Neural cell (in vitro differentiated cells): ENCODE results near the gene CARMIL1. TPM values are rescaled to one million over a fixed set of nuclear protein-coding genes. Genes with fewer than 3 reads are reported as not detected.

ENCODE experiments used
- H2AFZ ChIP-seq: fragments of 200-600, 300-800 bp; sonication (generic), shearing (Covaris generic); 2 replicates; pipeline ENCODE4 v1.6.0; 2014; ENCODE audit warnings: low read depth, mild to moderate bottlenecking, antibody characterized with exemption, low read length, moderate library complexity
- H3F3A ChIP-seq: fragments of 200-600 bp; shearing (Covaris generic); 2 replicates; pipeline ENCODE4 v1.6.1; 2016; ENCODE audit warnings: mild to moderate bottlenecking, moderate library complexity, mixed read lengths, antibody characterized with exemption, low read length; ENCODE audit not compliant: insufficient read depth, poor library complexity, severe bottlenecking
- H3K27ac ChIP-seq: fragments of 200-600, 300-800 bp; sonication (generic), shearing (Covaris generic); 2 replicates; pipeline ENCODE4 v1.5.1; 2014; ENCODE audit warnings: mild to moderate bottlenecking, low read length, moderate library complexity
- H3K27me3 ChIP-seq: fragments of 300-800, 200-600 bp; sonication (generic), shearing (Covaris generic); 2 replicates; pipeline ENCODE4 v1.6.0; 2014; ENCODE audit warnings: mild to moderate bottlenecking, low read depth, low read length, moderate library complexity; ENCODE audit not compliant: insufficient read depth
- H3K36me3 ChIP-seq: fragments of 300-800, 200-600 bp; sonication (generic), shearing (Covaris generic); 2 replicates; pipeline ENCODE4 v1.5.1; 2014; ENCODE audit warnings: mild to moderate bottlenecking, antibody characterized with exemption, low read length, moderate library complexity; ENCODE audit not compliant: insufficient read depth
- H3K4me2 ChIP-seq: fragments of 300-800, 200-600 bp; sonication (generic), shearing (Covaris generic); 2 replicates; pipeline ENCODE4 v1.6.0; 2014; ENCODE audit warnings: mild to moderate bottlenecking, low read length
- H3K4me3 ChIP-seq: fragments of 300-800, 200-600 bp; sonication (generic), shearing (Covaris generic); 2 replicates; pipeline ENCODE4 v1.5.1; 2014; ENCODE audit warnings: mild to moderate bottlenecking, low read length, moderate library complexity
- H3K79me2 ChIP-seq: fragments of 200-600 bp; shearing (Covaris generic); replicated peaks from 2 replicates; pipeline ENCODE4 v1.6.0; 2014; ENCODE audit warnings: mild to moderate bottlenecking, low read length, moderate library complexity; ENCODE audit not compliant: insufficient read depth
- H3K9ac ChIP-seq: fragments of 300-800, 200-600 bp; sonication (generic), shearing (Covaris generic); 2 replicates; pipeline ENCODE4 v1.6.1; 2016; ENCODE audit warnings: mild to moderate bottlenecking, low read length, mixed read lengths
- H3K9me2 ChIP-seq: fragments of 200-600 bp; shearing (Covaris generic); 2 replicates; pipeline ENCODE4 v1.6.1; 2016; ENCODE audit warnings: mild to moderate bottlenecking, low read length, mixed read lengths; ENCODE audit not compliant: insufficient read depth
- H3K9me3 ChIP-seq: fragments of 200-600, 300-800 bp; sonication (generic), shearing (Covaris generic); 2 replicates; pipeline ENCODE4 v1.6.1; 2016; ENCODE audit warnings: mild to moderate bottlenecking, mixed run types, low read length, moderate library complexity, mixed read lengths
- H4K20me1 ChIP-seq: fragments of 200-600 bp; shearing (Covaris generic); 2 replicates; pipeline ENCODE4 v1.6.1; 2016; ENCODE audit warnings: mild to moderate bottlenecking, mixed run types; ENCODE audit not compliant: insufficient read depth
- EP300 ChIP-seq: fragments of 450-650 bp; conservative IDR thresholded peaks from 2 replicates; pipeline ENCODE4 v1.6.1; 2014; ENCODE audit warnings: antibody characterized with exemption, mild to moderate bottlenecking, moderate library complexity; ENCODE audit not compliant: poor library complexity, severe bottlenecking
- EZH2 ChIP-seq: fragments of 200-600, 300-800 bp; shearing (Covaris generic), sonication (generic); IDR thresholded peaks from 2 replicates; pipeline ENCODE4 v1.6.1; 2014; ENCODE audit warnings: antibody characterized with exemption, low read length, borderline replicate concordance, mild to moderate bottlenecking; ENCODE audit not compliant: insufficient read depth, poor library complexity, severe bottlenecking
- MXI1 ChIP-seq: fragments of 450-650 bp; conservative IDR thresholded peaks from 2 replicates; pipeline ENCODE4 v1.6.1; 2014; ENCODE audit warnings: antibody characterized with exemption, mild to moderate bottlenecking; ENCODE audit not compliant: poor library complexity, severe bottlenecking
- POLR2AphosphoS5 ChIP-seq: IDR thresholded peaks from 2 replicates; pipeline ENCODE4 v1.6.1; 2012
- RAD21 ChIP-seq: fragments of 450-650 bp; conservative IDR thresholded peaks from 2 replicates; pipeline ENCODE4 v1.6.1; 2014; ENCODE audit warnings: antibody characterized with exemption, mild to moderate bottlenecking, moderate library complexity
- SMC3 ChIP-seq: fragments of 450-650 bp; conservative IDR thresholded peaks from 2 replicates; pipeline ENCODE4 v1.6.1; 2014; ENCODE audit warnings: antibody characterized with exemption, mild to moderate bottlenecking, moderate library complexity; ENCODE audit not compliant: poor library complexity
- TAF1 ChIP-seq: IDR thresholded peaks from 2 replicates; pipeline ENCODE4 v1.6.1; 2012; ENCODE audit warnings: low read depth
- polyA plus RNA-seq: library from polyadenylated mRNA; depleted of rRNA; stranded (reverse); fragments of >200 nt; gene quantifications from 2 replicates; pipeline ENCODE4 v1.2.3, GENCODE V29; 2014
- TF ChIP-seq, protein P1 (sequence below): IDR thresholded peaks from 2 replicates; pipeline ENCODE4 v1.6.1; 2012; ENCODE audit warnings: borderline replicate concordance
- TF ChIP-seq, protein P2 (sequence below): fragments of 450-650 bp; IDR thresholded peaks from 2 replicates; pipeline ENCODE4 v1.5.1; 2014; ENCODE audit warnings: antibody characterized with exemption, mild to moderate bottlenecking, moderate library complexity; ENCODE audit not compliant: poor library complexity, severe bottlenecking

Gene CARMIL1
- polyA plus RNA-seq, 1 donor from 2014 or later, result 5.3 TPM

DNA sequence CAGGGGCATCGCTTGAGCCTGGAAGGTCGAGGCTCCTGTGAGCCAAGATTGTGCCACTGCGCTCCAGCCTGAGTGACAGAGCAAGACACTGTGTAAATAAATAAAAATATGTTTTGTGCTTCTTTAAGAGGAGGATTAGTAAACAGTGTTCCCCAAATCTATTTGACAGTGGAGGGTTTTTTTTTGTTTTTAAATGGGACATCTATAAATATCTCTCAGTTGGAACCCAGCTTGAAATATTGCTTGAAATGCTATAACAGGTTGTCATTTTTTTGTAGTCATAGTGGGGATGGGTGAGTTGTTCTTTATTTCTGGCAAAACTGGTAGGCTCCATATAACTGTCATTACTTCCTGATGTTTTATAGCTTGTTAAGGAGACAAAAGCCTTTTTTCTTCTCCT, 54.3 kb downstream of the CARMIL1 start (continued):
- TF ChIP-seq RAD21, result no peak

DNA sequence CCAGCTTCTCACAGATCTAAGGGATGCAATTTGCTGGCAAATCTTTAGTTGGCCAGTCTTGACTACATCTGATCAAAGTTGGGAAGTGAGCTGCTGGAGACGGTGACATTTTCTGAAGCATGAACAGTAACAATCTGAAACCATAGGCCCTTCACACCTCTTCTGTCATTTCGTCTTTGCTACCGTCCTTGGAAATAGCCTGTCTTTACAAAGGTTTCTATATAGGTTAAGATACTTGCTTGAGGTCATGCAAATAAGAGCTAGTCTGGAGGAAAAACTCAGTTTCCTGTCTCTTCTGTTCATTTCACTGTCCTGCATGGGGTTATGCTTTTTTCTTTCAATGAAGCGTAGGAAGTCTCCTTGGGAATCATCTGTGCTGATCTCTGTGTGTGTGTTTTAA, 55.6 kb downstream of the CARMIL1 start:
- H3K27ac ChIP-seq, result no peak overlapping the region
- no peaks in the 10 kb centered on the region for H3K27me3 ChIP-seq
- no peaks in the 10 kb centered on the region for H3F3A ChIP-seq
- H3K4me2 ChIP-seq, result no peak overlapping the region
- H2AFZ ChIP-seq, result no peak overlapping the region
- H3K4me3 ChIP-seq, result no peak overlapping the region
- peaks cover 2% of the 10 kb centered on the region for H3K79me2 ChIP-seq
- H3K9me2 ChIP-seq, result no peaks in the 10 kb centered on the region
- H3K9ac ChIP-seq, result no peak overlapping the region
- no peaks in the 10 kb centered on the region for H4K20me1 ChIP-seq
- TF ChIP-seq POLR2AphosphoS5 (no peak), TAF1 (no peak), MXI1 (no peak), SMC3 (no peak), EZH2 (no peak), RAD21 (no peak), EP300 (no peak)
- TF ChIP-seq, protein P1, sequence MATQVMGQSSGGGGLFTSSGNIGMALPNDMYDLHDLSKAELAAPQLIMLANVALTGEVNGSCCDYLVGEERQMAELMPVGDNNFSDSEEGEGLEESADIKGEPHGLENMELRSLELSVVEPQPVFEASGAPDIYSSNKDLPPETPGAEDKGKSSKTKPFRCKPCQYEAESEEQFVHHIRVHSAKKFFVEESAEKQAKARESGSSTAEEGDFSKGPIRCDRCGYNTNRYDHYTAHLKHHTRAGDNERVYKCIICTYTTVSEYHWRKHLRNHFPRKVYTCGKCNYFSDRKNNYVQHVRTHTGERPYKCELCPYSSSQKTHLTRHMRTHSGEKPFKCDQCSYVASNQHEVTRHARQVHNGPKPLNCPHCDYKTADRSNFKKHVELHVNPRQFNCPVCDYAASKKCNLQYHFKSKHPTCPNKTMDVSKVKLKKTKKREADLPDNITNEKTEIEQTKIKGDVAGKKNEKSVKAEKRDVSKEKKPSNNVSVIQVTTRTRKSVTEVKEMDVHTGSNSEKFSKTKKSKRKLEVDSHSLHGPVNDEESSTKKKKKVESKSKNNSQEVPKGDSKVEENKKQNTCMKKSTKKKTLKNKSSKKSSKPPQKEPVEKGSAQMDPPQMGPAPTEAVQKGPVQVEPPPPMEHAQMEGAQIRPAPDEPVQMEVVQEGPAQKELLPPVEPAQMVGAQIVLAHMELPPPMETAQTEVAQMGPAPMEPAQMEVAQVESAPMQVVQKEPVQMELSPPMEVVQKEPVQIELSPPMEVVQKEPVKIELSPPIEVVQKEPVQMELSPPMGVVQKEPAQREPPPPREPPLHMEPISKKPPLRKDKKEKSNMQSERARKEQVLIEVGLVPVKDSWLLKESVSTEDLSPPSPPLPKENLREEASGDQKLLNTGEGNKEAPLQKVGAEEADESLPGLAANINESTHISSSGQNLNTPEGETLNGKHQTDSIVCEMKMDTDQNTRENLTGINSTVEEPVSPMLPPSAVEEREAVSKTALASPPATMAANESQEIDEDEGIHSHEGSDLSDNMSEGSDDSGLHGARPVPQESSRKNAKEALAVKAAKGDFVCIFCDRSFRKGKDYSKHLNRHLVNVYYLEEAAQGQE, result no peak
- TF ChIP-seq, protein P2, sequence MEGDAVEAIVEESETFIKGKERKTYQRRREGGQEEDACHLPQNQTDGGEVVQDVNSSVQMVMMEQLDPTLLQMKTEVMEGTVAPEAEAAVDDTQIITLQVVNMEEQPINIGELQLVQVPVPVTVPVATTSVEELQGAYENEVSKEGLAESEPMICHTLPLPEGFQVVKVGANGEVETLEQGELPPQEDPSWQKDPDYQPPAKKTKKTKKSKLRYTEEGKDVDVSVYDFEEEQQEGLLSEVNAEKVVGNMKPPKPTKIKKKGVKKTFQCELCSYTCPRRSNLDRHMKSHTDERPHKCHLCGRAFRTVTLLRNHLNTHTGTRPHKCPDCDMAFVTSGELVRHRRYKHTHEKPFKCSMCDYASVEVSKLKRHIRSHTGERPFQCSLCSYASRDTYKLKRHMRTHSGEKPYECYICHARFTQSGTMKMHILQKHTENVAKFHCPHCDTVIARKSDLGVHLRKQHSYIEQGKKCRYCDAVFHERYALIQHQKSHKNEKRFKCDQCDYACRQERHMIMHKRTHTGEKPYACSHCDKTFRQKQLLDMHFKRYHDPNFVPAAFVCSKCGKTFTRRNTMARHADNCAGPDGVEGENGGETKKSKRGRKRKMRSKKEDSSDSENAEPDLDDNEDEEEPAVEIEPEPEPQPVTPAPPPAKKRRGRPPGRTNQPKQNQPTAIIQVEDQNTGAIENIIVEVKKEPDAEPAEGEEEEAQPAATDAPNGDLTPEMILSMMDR, result no peak
- no peaks in the 10 kb centered on the region for H3K36me3 ChIP-seq
- H3K9me3 ChIP-seq, result no peaks in the 10 kb centered on the region

DNA sequence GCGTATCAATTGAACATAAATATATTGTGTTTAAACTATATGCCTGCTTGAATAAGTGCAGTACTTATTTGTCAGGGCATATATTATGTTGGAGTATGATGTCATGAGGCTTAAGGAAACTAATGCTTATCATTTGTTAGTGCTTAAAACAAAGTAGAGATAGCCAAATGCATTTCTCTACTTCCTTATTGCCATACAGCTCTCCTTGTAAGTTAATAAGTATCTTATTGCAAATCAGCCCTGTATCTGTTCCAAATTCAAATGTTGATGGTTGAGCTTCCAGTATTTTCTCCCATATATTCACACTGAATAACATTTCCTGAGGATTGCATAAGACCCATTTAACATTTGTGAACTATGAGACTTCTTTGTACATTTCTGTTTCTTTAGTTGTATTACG, 57.8 kb downstream of the CARMIL1 start:
- TF ChIP-seq TAF1, result no peak
- TF ChIP-seq RAD21, result no peak
- TF ChIP-seq, protein P2, result no peak
- no peak for TF ChIP-seq SMC3
- no peak for TF ChIP-seq EP300
- TF ChIP-seq MXI1, result no peak
- TF ChIP-seq POLR2AphosphoS5, result no peak
- no peak for TF ChIP-seq EZH2
- TF ChIP-seq, protein P1, result no peak

More for the DNA sequence above, 57.8 kb downstream of the CARMIL1 start:
- Histone ChIP-seq H3K4me2 (no peak overlapping the region), H3F3A (no peaks in the 10 kb centered on the region), H3K9me3 (no peaks in the 10 kb centered on the region), H3K36me3 (no peaks in the 10 kb centered on the region), H2AFZ (no peak overlapping the region), H3K27me3 (no peaks in the 10 kb centered on the region), H3K9me2 (no peaks in the 10 kb centered on the region), H3K27ac (no peak overlapping the region), H3K9ac (no peak overlapping the region), H3K79me2 (peaks cover 2% of the 10 kb centered on the region), H4K20me1 (no peaks in the 10 kb centered on the region), H3K4me3 (no peak overlapping the region)
